NCI-H748 (cell line): ENCODE measurements around the gene ATP5MC2.
"Not testable (repeated sequence)": the region's sequence is repeated elsewhere in the genome, so short reads cannot be mapped to it uniquely, and the experiment has no call there.

Experiments
- DNase-seq: peaks from one replicate; lab custom pipeline; 2025; ENCODE audit not compliant: unreplicated experiment; lab: John Stamatoyannopoulos, UW

Gene ATP5MC2

GRCh38 chr12:53653595-53653994 lies 22.3 kb downstream of the ATP5MC2 start:
- no peak for DNase-seq

GRCh38 chr12:53652366-53652765 lies 23.5 kb downstream of the ATP5MC2 start:
- no peak for DNase-seq

DNA sequence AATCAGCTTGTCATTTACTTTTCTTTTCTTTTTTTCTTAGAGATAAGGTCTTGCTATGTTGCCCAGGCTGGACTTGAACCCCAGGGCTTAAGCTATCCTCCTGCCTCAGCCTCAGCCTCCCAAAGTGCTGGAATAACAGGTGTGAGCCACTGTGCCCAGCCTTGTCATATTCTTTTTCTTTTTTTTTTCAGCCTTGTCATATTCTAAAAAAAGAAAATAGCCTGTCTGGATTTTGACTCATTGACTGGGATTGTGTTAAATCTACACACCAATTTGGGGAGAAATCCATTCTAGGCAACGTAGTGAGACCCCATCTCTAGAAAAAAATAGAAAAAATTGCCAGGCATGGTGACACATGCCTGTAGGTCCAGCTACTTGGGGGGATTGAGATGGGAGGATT lies 24.1 kb downstream of the ATP5MC2 start:
- no peak for DNase-seq

- DNase-seq, result not testable (repeated sequence)
These were observed 29.6 kb downstream of the ATP5MC2 start for GRCh38 chr12:53646300-53646699.

- DNase-seq, result no peak
These were observed 30.7 kb downstream of the ATP5MC2 start for GRCh38 chr12:53645165-53645564.

DNA sequence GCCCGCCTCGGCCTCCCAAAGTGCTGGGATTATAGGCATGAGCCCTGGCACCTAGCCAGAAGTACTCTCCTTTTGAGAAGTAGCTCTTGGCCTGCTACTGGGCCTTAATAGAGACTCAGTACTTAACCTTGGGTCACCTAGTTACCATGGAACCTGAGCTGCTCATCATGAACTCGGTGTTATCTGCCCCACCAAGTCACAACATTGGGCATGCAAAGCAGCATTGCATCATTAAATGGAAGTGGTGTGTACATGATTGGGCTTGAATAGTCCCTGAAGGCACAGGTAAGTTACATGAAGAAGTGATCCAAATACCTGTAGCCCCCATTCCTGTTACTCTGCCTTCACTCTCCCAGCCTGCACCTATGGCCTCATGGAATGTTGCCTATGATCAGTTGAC lies 31.8 kb downstream of the ATP5MC2 start:
- DNase-seq, result no peak

DNA sequence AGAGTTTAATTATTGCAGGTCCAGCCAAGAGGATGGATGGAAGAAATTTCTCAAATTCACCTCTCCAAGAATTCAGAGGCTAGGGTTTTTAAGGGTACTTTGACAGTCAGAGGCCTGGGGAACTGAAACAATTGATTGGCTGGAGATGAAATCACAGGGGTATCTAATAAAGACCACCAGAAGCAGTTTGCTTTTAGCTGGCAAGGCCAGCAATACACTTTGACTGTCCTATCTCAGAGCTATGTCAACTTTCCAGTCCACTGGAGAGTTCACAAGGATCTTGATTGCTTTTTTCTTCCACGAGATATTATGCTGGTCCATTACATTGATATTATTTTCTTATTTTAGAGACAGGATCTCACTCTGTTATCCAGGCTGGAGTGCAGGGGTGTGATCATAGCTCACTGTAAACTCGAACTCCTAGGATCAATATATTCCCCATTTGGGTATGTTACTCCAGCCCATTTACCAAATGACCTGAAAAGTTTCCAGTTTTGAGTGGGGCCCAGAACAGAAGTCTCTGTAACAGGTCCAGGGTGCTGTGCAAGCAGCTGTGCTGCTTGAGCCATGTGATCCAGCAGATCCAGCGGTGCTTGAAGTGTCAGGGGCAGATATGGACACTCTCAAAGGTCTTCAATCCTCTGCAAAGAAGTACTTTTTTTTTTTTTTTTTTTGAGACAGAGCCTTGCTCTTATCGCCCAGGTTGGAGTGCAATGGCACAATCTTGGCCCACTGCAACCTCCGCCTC lies 32.5 kb downstream of the ATP5MC2 start:
- no peak for DNase-seq

GRCh38 chr12:53638057-53638456 lies 37.8 kb downstream of the ATP5MC2 start:
- no peak for DNase-seq

DNA sequence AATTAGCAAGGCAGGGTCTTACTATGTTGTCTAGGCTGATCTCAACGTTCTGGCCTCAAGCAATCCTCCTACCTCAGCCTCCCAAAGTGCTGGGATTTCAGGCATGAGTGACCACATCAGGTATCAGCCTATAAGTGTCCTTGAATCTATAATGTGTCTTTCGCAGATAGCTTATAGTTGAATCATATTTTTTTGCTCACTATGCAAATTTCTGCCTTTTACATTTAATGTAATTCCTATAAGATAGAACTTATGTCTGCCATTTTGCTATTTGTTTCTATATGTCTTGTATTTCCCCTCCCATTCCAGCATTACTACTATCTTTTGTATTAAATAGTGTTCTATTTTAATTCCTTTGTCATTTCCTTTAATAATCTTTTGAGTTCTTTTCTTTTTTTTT lies 39.2 kb downstream of the ATP5MC2 start:
- no peak for DNase-seq

- DNase-seq, result not testable (repeated sequence)
These were observed 40.2 kb downstream of the ATP5MC2 start for GRCh38 chr12:53635708-53636107.

- no peak for DNase-seq
These were observed 44.2 kb downstream of the ATP5MC2 start for GRCh38 chr12:53631721-53632120.

- no peak for DNase-seq
These were observed 48.0 kb downstream of the ATP5MC2 start for GRCh38 chr12:53627919-53628318.

- DNase-seq, result peak; percentile 20
These were observed 49.1 kb downstream of the ATP5MC2 start for GRCh38 chr12:53626702-53627169.

- DNase-seq, result peak; percentile 98
These were observed 49.8 kb downstream of the ATP5MC2 start, which contains the start of gene ATF7 for GRCh38 chr12:53625946-53626701. Gene ATF7, minus strand, starts transcription at chr12:53626382. Its CDS starts 25,382 bp downstream, at chr12:53601000.

- no peak for DNase-seq
These were observed 50.4 kb downstream of the ATP5MC2 start for GRCh38 chr12:53625373-53625945.

GRCh38 chr12:53624956-53625355 lies 50.9 kb downstream of the ATP5MC2 start:
- no peak for DNase-seq

DNA sequence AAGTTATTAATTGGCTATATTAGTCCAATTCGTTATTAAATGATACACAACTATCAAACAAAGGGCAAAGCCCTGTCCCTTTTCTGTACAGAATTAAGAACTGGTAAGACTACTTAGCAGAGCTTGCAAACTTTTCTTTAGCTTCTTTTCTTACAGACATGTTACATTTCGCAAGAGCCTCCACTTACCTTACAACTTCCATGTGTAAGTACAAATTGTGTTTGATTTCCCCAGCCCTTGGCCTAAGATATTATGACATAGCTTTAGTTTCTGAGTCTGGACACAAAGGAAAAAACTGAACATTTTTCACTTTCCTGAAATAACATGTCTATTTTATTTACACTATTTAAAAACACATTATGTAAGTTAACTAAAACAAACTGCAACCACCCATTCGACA lies 51.4 kb downstream of the ATP5MC2 start:
- DNase-seq, result no peak

- no peak for DNase-seq
These were observed 52.1 kb downstream of the ATP5MC2 start for GRCh38 chr12:53623548-53624385.

DNA sequence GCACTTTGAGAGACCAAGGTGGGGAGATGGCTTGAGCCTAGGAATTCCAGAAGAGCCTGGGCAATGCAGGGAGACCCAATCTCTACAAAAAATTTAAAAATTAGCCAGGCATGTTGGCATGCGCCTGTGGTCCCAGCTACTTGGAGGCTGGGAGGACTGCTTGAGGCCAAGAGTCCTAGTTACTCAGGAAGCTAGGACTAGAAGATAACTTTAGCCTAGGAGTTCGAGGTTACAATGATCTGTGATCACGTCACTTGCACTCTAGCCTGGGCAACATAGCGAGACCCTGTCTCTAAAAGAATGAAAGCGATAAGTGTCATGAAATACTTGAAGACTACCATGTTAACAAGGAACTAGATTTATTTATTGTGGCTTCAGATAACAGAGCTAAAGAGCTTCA lies 53.2 kb downstream of the ATP5MC2 start:
- no peak for DNase-seq

DNA sequence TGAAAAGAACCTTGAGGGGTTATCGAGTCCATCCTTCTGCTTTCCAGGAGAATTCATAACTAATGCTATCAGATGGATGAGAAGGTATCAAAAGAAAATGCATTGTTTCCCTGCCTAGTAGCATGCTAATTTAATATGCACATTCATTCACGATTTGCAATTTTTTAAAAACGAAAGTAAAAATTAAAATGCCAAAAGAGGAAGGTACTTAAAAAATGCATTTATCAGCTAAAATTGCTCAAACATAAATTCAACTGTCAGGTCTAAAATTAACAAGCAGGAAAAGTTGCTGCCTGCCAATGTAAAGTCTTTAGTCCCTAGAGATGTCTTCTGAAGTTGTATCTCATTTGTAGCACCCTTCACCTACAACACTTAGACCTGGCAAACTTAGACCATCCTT lies 57.6 kb downstream of the ATP5MC2 start:
- no peak for DNase-seq

- no peak for DNase-seq
These were observed 58.2 kb downstream of the ATP5MC2 start for GRCh38 chr12:53617700-53618099.
